Sigmoid colon (tissue), 4 donors: ENCODE measurements around the gene PEX16.

ENCODE experiments used
- EP300 ChIP-seq, 4 donors: sonication (generic); formaldehyde crosslinking; IDR thresholded peaks; one replicate each; pipeline ENCODE4 v1.6.1; 2017; ENCODE audit warnings: antibody characterized with exemption in 4 of 4
- POLR2A ChIP-seq, 2 donors: fragments of 450-650 bp; IDR thresholded peaks; one replicate each; pipeline ENCODE4 v1.6.1; 2016; ENCODE audit warnings: antibody characterized with exemption in 2 of 2, mild to moderate bottlenecking in 2 of 2, moderate library complexity in 2 of 2

DNA sequence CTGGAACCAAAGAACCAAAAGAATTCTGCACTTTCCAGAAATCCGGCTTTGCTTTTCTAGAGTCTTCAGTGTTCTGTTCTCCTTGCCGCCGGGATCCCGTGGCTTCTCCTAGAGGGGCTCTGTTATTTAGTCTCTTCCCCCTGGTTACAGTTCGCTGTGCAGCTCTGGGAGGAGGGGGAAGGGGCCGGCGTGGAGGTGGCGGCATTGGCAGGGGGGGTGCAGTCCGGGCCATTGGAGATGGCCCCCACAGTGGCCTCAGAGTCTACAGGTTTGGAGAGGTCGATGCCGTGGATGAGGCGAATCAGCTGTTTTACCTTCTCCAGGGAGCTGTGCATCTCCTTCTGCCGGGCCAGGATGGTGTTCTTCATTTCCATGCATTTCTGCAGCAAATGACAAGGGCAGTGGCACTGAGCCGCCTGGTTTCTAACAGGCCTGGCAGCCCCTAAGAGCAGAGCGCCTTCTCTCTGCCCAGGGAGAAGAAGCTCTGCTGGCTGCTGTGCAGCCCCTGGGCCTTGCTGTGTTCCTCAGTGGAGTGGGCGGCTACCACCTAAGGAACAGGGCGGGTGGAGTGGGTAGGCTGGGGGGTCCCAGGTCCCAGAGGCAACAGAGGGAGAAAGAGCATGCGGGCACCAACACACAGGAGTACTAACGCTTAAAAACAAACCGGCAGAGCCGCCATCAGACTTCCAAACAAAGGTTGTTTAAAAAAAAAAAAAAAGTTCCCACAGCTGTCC lies 16.3 kb upstream of the PEX16 start:
- TF ChIP-seq EP300 (IDR thresholded peaks at IDR 0.05) (no peak), POLR2A (IDR thresholded peaks at IDR 0.05) (no peak)
